GM19395 (cell line): ENCODE measurements around the gene ADPRH.
"Not testable (repeated sequence)": the region's sequence is repeated elsewhere in the genome, so short reads cannot be mapped to it uniquely, and the experiment has no call there.

Experiments used
- ATAC-seq: cut with Tn5 transposase; IDR thresholded peaks from one replicate; pipeline ENCODE4 v1.9.1; 2021; ENCODE audit warnings: mild to moderate bottlenecking, moderate library complexity; ENCODE audit not compliant: unreplicated experiment

Gene ADPRH

GRCh38 chr3:119579366-119580066 lies at the start of gene ADPRH:
TSS of gene ADPRH (plus strand) at chr3:119579492. CDS start at chr3:119582170, 2,678 bp downstream.
- ATAC-seq = peak; percentile 61

- no peak for ATAC-seq
Observed at GRCh38 chr3:119529883-119530282, 49.4 kb upstream of the ADPRH start.

DNA sequence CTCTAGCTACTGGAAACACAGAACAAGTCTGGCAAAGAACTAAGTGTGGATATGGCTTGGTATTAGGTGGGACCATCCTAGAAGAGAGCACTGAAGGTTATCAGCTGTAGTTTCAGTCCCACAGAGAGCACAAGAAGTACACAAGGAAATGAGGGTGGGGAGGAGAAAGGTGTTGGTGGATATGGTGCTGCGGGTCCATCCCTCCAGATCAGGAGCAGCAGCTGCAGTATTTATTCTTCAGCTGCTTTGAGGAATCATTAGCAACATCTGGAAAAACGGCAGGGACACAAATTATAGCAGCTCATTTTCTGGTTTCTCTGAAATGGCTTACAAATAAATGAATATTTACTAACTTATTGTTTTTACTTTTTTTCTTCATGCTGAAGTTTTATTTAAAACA lies 48.8 kb upstream of the ADPRH start:
- no peak for ATAC-seq

DNA sequence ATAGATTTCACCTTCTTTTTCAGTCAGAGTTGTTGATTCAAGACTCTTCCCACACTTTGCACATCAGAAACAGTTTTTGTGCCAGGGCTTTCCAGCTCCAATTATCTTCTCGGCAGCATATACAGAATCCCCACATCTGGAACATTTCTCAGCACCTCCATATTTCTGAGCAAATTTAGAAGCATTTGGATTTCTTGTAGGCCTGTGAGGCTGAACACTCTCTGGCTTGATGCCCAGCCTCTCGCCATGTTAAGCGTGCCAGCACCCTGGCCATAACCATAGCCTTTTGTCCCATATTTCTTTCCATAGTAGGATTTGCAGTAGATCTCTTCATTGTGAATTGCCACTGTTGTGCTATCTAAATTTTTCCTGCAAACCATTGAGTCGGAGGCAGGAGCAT lies 48.1 kb upstream of the ADPRH start:
- ATAC-seq = no peak

GRCh38 chr3:119534296-119534695 lies 45.0 kb upstream of the ADPRH start:
- no peak for ATAC-seq

- no peak for ATAC-seq
Observed at GRCh38 chr3:119536757-119537156, 42.5 kb upstream of the ADPRH start.

DNA sequence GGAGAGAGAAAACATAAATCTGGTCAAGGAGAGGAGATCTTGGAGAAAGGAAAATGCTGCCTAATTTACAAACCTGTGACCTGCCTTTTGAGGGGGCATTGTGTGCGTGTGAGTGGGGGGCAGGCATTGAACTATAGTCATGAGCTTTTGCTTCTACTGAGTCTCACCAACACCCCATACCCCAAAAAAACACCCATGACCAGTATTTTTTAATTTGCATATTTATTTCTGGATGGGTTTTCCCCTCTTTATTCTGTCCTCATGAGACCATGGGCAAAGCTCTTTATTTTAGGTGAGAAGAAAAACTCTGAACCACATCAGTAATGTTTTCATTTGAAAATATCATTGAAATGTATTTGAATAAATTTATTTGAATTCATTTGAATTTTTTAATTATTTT lies 40.5 kb upstream of the ADPRH start:
- no peak for ATAC-seq

- no peak for ATAC-seq
Observed at GRCh38 chr3:119541547-119541946, 37.7 kb upstream of the ADPRH start.

DNA sequence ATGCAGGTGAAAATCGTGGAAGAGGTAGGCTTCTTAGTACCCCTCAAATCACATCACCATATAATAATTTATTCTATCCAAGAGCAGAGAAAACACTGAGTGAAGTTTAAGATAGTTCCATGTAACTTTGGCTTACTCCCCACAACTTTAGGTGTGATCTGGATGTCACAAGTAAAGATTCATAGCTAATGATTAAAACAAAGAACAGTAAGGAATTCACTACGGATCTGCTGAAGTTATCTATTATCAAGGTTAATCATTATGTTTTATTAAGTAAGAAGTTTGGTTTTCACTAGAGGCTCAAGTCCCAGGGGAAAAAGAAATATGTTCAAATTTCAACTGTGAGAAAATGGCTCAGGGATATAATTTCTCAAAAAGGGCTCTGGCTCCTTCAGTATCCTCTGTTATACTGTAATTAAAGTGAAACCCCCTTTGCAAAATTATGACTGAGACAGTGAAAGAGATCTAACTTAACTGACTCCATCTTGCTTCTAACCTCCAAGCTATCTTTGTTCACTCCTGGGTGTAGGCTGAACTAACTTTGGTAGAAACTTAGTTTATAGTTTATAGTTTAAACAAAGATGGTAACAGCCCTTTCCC lies 37.0 kb upstream of the ADPRH start:
- ATAC-seq = no peak

DNA sequence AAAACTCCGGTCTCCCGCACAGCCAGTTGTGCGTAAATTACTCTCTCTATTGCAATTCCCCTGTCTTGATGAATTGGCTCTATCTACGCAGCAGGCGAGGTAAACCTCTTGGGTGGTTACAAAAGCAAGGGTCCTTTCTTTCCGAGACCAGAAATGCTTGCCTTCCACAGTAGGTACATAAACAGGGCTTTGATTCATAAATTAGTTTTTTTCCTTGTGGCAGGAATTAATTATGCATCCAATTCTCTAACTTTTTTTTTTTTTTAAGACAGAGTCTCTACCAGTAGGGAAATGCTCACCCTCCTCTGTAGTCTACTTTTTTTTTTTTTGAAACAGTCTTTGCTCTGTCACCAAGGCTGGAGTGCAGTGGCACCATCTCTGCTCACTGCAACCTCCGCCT lies 36.1 kb upstream of the ADPRH start:
- no peak for ATAC-seq

- ATAC-seq = no peak
Observed at GRCh38 chr3:119547227-119547626, 32.1 kb upstream of the ADPRH start.

DNA sequence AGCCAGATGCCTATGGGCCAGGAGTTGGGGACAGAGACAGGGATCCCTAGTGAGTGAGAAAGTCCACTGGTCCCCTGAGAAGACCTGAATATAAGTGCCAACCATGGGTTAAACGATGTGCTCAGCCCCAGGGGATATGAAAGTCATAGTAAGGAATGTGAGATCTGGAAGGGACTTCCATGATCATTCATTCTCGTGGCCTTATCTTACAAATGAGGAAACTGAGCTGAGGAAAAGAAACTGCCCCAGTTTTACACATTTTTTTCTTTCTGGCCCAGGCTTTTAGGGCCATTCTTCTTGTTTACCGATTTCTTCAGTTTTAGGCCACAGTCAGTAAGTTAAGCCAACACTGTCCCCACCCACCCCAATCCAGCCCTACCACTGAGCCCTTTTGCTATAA lies 31.0 kb upstream of the ADPRH start:
- ATAC-seq = no peak

DNA sequence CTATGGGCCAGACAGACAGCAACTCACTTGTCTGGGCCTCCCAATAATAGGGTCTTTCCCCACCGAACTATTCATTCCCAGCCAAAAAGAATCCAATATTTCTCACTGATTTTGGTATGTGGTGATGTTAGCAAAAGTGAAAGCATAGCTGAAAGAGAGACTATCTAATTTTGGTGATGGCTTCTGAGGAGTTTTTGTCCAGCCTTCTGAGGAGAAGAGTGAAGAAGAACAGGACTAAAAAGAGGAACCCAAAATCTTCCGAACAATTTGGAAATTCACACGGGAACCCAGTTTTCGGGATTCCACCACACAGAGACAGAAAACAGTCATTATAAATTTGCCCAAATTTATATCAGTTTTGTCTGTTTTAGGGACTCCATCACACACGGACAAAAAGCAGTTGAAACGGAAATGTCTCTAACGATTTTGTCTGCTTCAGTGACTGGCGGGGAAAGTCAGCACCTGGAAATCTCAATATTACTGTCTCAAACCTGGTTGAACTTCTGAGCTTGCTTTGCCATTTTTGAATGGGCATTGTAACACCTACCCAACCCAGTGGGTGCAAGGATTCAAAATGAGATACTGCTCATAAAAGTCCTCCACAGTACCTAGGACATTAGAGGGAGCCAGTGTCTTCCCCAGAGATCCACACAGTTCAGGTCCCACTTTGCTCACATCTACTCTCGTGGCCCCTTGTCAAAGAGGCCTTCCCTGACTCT lies 28.9 kb upstream of the ADPRH start:
- peak; percentile 42 for ATAC-seq

DNA sequence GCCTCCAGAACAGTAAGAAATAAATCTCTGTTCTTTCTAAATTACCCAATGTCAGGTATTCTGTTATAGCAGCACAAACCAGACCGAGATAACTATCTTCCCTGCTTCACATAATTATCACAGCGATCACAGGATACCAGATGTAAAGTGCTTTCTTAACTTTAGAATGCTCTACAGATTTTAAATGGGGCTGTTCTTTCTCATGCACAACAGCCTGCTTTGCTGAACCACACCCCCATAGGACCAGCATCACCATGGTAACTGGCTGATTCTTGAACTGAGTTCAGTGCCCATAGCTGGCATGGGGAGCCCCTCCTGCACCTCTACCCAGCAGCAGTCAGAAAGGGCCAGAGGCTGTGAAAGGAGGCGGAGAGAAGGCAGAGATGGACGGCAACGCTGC lies 27.7 kb upstream of the ADPRH start:
- ATAC-seq = no peak

GRCh38 chr3:119552928-119553327 lies 26.4 kb upstream of the ADPRH start:
- not testable (repeated sequence) for ATAC-seq

- no peak for ATAC-seq
Observed at GRCh38 chr3:119553823-119554415, 25.4 kb upstream of the ADPRH start.

GRCh38 chr3:119555309-119555735 lies 24.0 kb upstream of the ADPRH start:
- no peak for ATAC-seq

DNA sequence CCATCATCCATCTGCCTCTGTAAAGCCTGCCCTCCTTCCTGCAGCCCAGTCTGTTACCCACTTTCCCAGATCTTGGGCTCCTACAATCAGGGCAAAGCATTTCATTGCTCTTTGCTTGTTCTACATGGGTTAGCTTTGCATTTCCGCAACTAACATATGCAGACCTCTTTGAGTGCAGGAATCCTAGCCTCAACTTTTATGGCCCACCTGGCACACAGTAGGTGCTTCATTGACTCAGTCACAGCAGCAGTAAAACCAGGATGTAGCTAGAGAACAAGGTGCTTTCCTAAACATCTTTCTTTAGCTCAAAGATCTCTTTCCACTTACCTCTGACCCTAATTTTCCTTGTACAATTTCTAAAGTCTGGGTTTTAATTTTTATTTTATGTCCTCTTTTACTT lies 23.4 kb upstream of the ADPRH start:
- ATAC-seq = no peak

- no peak for ATAC-seq
Observed at GRCh38 chr3:119557192-119557876, 22.0 kb upstream of the ADPRH start.

GRCh38 chr3:119557877-119558269 lies 21.4 kb upstream of the ADPRH start:
- no peak for ATAC-seq

DNA sequence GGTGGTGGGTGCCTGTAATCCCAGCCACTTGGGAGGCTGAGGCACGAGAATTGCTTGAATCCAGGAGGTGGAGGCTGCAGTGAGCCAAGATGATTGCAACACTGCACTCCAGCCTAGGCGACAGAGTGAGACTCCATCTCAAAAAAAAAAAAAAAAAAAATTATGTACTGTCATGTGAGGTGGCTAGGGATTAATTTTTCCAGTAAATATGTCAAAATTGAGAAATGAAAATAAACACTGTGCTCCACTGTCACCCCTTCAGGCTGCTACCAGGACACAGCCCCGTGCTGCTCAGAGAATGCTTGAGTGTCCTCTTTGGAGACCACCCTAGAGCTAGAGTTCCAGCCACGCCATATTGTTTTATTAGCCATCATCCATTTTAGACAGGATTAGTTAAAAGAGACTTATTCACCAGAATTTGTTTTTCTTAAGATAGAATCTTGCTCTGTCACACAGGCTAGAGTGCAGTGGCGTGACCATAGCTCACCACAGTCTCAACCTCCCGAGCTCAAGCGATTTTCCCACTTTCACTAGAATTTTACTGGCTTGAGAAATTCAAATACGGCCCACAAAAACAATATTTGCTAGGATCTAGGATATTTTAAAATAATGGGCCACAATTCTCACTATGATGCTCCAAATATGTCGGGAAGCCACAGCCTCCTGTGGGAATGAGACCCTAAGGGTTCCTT lies 20.5 kb upstream of the ADPRH start:
- ATAC-seq = no peak
